Hippocampal formation (tissue), 2 donors: ENCODE data around the gene DENND2A.
"Not testable (repeated sequence)": the region's sequence is repeated elsewhere in the genome, so short reads cannot be mapped to it uniquely, and the experiment has no call there.

ENCODE experiments used
- DNase-seq, 2 donors: peaks; one replicate each; lab custom pipeline; 2025; lab: John Stamatoyannopoulos, UW

DENND2A gene

DNA sequence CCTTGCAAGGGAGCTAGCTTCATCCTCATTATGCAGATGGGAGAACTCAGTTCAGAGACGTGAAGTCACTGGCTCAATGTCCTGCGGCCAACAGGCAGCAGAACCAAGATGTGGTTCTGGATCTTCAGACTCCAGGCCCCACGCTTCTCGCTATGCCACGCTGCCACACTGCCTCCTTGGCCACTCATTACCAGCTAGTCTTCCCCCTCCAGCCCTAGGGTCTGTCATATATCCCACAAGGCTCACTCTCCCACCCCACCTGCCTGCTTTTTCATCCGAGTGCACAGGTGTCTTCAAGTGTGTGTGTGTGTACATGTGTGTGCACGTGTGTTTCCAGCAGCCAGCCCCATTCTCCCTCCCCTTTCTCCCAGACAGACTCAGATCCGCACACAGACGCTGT lies 53.4 kb downstream of the DENND2A start:
- DNase-seq: no peak

DNA sequence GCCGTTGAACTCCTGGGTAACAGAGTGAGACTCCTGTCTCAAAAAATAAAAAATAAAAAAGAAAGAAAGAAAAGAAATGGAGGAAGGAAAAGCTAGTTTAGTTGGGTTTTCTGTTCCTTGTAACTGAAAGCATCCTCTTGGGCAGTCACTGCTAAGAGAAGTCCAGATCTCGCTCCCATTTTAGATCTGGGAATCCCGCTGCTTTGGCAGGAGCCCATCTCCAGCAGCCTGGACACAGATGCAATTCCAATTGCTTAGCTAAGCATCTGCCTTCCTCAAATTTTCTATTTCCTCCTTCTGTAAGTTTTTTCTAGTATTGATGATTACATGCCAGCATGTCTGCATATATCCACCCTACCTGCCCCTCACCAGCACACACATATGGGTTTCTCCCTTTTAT lies 54.1 kb downstream of the DENND2A start:
- no peak for DNase-seq

DNA sequence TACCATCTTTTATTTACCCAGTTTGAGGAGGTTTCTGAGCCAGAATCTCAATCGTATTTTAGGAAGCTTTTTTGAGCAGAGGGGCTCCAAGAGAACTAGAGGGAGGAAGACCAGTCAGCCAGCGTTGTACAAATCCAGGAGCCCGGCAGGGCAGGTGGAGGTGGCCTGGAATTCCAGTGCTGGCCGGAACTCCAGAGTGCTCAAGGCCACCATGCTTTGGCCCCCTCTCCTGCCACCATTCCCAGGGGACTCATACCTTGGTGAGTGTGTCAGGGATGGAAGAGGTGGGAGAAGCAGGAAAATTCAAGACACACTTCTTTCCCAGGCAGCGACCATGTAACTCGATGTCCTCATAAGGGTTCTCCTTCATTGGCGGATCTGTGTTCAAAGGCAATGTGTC lies 55.3 kb downstream of the DENND2A start:
- no peak for DNase-seq

DNA sequence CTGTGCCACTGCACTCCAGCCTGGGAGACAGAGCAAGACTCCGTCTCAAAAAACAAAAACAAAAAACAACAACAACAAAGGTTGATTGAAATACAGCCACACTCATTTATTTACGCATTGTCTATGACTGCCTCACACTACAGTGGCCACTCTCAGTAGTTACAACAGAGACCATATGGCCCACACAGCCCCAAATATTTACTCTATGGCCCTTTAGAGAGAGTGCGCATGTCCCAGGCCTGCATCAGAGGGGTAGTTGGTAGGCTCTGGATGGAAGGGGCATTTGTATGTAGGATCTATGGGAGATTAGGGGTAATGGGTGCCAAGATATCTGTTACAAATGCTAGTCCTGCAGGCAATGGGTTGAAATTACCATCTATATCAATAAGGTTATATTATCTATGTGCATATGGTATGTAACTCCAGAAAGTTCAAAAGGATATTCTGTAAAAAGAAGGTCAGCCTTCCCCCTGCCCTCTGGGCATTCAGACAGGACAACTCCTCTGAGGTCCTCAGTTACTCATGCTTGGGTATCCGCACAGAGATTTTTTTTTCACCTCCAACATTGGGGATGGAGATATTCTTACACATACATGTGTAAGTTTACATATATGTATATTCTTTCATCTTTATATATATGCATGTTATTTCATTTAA lies 56.3 kb downstream of the DENND2A start:
- no peak for DNase-seq

DNA sequence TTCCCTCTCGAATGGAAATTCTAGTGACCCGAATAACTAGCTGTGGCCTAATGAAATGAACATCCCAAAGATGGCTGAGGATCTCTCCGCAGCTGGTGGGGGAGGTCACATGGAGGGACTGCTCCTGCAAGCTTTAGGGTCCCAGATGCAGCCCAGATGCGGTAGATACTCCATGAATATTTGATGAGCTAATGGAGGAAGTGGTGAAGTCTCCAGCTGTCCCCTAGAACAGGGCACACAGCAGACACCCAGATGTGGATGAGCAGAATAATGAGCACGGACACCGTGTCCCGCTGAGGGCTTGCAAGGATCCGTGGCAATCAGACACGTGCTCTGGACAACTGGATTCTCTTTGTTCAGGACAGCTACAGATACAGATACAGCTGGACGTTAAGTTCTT lies 59.2 kb downstream of the DENND2A start:
- peak in 1 of 2 donors; percentile 5 for DNase-seq

DNA sequence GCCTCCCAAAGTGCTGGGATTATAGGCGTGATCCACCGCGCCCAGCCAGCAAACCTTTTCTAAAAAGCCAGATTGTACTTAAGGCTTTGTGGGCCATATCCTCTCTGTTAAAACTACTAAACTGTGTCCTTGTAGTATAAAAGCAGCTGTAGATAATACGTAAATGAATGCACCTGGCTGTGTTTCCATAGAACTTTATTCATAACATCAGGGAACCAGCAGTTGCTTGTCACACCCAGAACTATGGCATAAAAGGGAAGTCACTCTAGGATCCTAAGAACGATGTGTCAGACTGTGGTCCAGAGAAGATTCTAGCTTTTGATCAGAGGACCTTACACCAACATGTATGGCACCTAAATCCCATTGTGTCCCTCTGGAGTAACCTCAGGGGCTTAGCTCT lies 63.0 kb downstream of the DENND2A start:
- DNase-seq: no peak

DNA sequence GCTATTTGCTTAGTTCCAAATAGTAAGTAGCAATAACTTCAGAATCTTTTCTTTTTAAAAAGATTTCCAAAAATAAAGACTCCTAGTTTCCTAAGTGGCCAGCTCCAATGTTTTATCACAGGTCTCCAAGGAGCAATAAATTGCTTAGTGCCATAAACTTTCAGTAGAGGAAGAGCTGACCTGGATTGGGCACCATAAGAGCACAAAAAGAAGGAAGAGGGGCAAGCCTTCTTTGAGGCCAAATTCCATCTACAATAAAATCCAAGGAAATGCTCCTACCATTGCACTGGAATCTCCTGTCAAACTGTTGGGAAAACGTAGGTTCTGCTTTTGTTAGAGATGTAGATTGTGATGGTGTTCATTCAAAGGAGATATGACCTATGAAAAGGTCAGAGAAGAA lies 64.0 kb downstream of the DENND2A start:
- DNase-seq: no peak

DNA sequence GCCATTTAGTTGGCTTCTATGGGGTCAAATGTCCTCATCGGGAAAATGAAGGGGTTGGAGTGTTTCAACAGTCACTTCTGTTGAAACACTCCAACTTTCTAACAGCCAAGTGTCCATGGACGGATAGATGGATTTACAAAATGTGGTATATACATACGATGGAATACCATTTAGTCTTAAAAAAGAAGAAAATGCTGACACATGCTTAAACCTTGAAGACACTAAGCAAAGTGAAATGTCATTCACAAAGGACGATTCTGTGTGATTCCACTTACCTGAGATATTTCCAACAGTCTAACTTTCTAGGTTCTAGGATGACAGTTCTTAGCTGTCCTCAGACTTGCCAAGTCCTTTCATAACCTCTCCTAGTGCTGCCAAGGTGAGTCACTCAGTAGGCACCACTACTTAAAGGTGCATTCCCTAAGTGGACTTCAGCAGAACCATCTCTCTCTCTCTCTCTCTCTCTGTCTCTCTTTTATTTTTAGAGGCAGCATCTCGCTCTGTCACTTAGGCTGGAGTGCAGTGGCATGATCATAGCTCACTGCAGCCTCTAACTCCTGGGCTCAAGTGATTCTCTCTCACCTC lies 69.0 kb downstream of the DENND2A start:
- DNase-seq: no peak

DNA sequence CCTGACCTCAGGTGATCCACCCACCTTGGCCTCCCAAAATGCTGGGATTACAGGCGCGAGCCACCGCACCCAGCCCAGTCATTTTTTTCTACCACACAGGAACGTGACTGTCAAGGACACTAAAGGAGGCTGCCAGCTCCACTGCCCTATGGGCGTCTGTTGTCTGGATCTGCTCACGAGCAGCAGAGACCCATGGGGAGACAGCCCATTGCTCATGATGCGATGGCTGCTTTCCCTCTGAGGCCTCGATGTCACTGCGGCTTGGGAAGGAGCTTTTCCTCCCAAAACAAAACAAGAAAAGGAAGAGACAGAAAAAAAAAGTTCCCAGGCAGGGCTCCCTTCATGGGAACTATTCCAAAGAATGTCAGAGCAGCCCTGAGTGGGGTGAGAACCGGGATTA lies 70.5 kb downstream of the DENND2A start:
- no peak for DNase-seq

DNA sequence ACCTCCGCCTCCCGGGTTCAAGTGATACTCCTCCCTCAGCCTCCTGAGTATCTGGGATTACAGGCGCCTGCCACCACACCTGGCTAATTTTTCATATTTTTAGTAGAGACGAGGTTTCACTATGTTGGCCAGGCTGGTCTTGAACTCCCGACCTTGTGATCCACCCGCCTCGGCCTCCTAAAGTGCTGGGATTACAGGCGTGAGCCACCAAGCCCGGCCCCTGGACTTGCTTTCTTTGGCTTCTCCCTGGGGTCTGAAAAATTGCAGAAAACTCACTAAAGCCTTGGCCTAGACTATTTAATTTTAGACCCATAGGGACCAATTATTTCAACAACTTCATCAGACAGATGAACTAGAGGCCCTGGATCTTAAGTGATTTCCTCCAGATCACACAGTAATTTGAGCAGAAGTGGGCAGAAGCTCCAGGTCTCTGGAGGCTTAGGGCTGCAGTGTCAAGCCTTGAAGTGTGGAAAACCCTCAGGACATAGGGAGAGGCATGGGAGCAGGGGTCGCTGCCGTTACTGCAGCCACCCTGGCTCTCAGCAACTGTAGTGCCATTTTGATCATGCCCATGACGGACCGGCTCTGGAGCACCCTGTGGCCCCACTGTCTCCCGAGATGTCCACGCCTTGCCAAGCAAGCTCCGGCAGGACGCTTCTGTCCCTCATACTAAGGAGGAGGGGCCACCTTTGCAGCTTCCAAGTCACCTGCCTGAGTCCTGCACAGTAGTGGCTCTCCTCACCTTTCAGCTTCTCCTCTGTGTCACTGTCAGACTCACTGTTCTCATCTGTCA lies 72.4 kb downstream of the DENND2A start:
- no peak for DNase-seq

DNA sequence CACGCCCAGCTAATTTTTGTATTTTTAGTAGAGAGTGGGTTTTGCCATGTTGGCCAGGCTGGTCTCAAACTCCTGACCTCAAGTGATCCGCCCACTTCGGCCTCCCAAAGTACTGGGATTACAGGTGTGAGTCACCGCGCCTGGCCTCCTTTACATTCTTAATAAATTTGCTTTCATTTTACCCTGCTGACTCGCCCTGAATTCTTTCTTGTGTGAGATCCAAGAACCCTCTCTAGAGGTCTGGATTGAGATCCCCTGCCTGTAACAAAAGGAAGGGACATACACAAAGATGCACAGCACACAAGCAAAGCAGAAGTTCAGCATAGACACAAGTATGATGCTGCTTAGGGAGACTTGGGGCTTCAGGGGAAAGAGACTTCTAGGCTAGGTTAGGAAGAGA lies 74.4 kb downstream of the DENND2A start:
- not testable (repeated sequence) for DNase-seq

DNA sequence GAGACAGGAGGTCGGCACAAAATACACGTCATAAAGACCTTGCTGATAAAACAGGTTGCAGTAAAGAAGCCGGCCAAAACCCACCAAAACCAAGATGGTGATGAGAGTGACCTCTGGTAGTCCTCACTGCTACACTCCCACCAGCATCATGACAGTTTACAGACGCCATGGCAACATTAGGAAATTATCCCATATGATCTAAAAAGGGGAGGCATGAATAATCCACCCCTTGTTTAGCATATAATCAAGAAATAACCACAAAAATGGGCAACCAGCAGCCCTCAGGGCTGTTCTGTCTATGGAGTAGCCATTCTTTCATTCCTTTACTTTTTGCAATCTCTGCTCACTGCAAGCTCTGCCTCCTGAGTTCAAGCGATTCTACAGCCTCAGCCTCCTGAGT lies 74.9 kb downstream of the DENND2A start:
- not testable (repeated sequence) for DNase-seq

DNA sequence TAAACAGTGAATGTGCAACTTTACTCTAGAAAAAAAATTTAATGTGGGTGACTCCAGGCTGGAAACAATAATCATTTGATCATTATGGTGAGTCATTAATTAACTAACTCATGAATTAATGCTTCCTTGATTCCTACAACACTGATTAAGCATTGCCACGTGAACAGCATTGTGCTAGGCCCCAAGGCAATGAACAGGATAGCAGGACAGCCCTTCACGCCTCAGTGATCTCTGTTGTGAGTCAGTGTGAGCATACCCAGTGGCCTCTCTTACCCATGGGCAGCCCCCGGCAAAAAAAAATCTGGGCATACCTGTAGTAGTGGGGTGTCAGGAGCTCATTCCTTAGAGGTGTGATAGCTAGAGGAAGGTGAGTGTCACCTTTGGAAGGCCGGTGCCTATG lies 76.0 kb downstream of the DENND2A start:
- no peak for DNase-seq

DNA sequence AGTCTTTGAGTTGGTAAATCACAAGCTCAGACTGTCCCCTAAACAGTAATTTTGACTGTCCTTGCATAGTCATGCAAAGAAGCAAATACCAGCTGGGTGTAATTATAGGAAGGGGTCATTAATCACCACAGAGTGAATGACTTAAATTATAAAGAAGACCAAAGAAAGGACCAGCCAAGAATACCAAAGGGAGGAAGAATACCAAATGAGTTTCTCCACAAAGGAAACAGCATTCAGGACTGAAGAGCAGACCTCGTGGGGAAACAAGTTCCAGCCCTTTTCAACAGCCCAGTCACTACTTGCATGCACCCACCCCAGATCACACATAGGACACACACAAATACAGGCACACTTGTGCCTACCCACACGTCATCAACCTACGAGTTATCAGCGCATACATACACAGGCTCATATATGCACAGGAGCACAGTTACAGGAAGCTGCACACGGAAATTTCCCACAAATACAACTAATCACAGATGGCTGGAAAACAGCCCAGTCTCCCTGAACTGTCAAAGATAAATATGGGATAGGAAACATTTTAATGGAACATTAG lies 77.6 kb downstream of the DENND2A start:
- no peak for DNase-seq

DNA sequence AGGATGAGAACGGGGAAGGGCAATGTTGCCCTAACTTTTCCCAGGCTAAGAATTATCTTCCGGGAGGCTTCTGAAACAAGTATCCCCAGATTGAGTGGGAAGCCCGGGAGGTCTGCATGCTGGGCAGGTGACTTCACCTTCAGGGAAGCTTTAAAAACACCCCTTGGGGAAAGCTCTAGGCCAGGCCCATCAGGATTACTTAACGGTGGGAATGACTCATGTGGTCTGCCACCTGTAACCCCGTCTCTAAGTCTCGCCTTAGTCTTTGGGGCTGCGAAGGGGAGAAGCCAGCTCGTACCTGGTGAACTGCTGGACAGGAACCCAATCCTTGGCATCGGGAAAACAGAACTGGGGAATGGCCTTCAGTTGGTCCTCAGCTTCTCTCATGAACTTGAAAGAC lies 81.2 kb downstream of the DENND2A start:
- no peak for DNase-seq

DNA sequence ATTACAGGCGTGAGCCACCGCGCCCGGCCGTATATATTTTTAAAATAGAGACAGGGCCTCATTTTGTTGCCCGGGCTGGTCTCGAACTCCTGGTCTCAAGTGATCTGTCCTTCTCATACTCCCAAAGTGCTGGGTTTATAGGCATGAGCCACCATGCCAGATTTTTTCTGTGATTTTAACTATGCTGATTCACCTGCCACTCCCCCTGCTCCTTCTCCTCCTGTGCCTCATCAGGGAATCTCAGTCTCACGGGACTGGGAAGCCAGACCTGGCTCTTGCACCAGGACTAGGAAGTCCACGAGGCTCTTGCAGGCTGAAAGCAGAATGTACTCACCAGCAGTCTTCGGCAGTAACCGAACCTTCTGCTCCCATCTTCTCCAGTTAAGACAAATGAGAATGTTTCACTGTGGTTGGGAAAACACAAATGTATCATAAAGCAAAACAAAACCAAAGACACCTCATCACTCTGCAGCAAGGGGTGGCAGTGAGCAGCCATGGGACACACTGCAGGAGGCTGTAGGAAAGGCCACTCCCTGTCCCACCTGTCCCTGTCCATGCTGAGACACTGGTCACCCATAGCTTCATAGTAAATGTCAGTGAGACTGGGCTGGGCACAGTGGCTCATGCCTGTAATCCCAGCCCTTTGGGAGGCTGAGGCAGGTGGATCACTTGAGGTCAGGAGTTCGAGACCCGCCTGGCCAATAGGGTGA lies 82.6 kb downstream of the DENND2A start:
- DNase-seq: no peak

DNA sequence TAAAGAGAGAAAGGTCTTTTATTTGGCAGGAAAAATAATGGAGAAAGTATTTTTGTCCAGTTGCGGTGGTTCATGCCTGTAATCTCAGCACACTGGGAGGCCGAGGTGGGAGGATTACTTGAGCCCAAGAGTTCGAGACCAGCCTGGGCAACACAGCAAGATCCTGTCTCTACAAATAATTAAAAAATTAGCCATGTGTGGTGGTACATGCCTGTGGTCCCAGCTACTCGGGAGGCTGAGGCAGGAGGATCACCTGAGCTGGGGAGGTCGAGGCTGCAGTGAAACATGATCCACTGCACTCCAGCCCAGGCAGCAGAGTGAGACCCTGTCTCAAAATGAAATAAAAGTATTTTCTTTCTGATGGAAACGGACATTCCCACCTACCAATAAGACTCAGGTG lies 83.5 kb downstream of the DENND2A start:
- DNase-seq: no peak

DNA sequence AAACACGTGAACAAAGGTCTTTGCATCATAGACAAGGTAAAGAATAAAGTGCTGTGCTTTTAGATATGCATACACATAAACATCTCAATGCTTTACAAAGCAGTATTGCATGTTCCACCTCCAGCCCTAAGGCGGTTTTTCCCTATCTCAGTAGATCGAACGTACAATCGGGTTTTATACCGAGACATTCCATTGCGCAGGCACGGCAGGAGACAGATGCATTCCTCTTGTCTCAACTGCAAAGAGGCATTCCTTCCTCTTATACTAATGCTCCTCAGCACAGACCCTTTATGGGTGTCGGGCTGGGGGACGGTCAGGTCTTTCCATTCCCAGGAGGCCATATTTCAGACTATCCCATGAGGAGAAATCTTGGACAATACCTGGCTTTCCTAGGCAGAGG lies 87.4 kb downstream of the DENND2A start:
- DNase-seq: not testable (repeated sequence)

DNA sequence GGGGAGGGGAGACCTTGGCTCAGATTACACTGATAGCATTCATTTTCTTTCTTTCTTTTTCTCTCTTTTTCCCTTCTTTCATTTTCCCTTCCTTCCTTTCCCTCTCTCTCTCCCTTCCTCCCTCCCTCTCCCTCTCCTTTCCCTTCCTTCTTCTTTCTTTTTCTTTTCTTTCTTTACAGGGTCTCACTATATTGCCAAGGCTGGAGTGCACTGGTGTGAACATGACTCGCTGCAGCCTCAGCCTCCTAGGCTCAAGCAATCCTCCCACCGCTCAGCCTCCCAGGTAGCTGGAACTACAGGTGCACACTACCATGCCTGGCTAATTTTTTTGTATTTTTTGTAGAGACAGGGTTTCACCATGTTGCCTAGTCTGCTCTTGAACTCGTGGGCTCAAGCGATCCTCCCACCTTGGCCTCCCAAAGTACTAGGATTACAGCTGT lies 88.4 kb downstream of the DENND2A start:
- no peak for DNase-seq

DNA sequence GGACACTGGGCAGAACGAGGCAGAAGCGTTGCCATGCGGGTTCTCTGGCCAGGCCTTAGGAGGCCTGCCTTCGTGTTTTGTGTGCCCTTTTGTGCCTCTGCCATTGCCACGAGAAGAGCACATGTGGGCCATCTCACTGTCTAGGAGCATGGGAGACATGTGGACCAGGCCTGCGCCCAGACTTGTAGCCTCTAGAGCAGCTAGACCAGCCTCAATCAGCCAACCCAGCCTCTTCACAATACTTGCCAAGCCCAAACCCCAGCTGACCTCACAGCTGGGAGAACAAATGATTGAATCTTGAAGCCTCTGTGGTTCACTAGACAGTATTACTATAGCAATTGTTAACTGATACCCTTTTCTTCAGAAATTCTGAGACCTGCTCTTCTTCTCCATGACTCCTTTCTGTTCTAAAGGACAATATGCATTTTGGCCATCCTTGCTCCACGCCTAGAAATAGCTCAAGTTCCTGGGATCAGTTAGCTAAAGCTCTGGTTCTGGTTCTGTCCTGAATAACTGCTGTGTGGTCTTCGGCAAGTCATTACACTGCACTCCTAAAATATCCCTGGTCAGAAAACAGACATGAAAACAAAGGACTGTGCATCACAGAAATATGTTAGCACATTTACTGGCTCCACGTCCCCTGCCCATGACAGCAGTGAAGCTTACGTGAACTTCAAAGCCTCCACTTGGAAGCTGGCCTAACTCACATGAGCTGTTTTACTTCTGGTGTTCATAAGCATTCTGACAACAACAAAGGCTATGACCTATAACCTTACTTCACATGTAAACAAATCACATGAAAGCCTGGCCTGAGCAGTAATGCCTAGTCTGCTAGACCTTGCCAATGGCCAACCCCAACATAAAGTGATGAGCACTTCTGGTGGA lies 89.0 kb downstream of the DENND2A start:
- DNase-seq: no peak

DNA sequence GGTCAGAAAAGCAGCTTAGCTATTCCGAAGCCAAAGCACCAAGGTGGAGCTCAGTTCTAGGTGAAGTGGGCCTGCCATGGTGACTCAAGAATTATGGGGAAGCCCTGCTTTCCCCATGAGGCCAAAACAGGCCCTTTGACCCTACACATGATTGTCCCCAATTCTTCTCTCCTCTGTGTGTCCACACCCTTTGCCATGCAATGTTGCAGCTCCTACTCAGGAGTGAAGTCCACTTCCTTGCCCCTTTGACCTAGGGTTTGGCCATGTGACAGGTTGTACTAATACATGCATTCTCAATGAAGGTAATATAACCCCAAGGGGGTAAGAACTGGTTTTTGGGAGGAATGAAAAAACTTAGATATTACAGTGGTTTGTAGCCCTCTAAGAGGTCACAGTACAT lies 93.7 kb downstream of the DENND2A start:
- DNase-seq: no peak
